HG03139 (cell line): ENCODE data around the gene RPS6KA2.

Source experiments
- ATAC-seq: cut with Tn5 transposase; IDR thresholded peaks from one replicate; pipeline ENCODE4 v1.9.1; 2021; ENCODE audit not compliant: unreplicated experiment

RPS6KA2 gene

GRCh38 chr6:166473886-166474571 lies 153.0 kb downstream of the RPS6KA2 start:
- no peak for ATAC-seq

GRCh38 chr6:166472636-166473035 lies 154.4 kb downstream of the RPS6KA2 start:
- ATAC-seq, result no peak

DNA sequence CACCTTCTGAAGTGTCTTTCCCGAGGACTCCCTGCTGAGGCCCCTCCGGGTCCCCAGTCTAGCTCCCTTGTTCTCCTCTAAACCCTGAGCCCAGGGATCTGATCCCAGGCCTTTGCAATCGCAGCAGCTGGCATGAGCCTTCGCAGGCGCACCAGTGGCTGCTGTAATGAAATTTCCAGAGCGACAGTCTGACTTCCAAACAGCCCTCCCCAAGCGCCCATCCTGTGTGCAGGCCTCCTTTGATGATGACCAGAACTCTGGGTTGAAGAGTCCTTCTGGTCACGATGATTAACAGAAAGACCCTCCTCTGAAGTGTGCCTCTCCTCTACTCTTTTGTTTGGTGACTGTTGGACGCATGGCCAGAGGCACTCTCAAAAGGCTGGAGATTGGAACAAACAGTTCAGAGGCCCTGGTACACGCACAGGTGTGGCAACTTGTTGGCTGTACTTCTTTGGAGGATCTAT lies 155.2 kb downstream of the RPS6KA2 start:
- no peak for ATAC-seq

- no peak for ATAC-seq
Observed at GRCh38 chr6:166470863-166471410, 156.1 kb downstream of the RPS6KA2 start.

GRCh38 chr6:166470029-166470862 lies 156.8 kb downstream of the RPS6KA2 start:
- ATAC-seq, result no peak

DNA sequence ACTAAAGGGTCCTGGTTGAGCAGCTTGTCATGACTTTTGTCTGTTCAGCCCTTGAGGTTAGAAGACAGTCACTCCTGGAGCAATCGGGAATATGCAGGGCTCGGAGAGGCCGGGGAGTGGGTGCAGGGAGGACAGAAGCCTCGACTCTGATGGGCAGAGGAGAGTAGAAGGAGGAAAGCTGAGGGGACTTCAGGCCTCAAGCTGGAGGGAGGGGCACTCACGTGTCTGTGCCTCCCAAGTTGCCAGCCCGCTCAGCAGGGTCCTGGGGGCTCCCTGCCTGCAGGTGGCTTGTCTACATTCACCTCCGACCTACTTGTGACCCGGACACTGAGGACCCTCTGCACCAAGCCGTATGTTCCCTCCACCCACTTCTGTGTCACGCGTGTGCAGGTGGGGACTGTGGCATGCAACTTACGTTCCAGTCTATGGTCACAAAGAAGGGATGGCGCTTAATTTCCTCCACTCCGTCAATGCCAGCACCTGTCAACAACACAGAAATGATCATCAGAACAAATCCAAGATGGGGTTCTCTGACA lies 157.6 kb downstream of the RPS6KA2 start:
- no peak for ATAC-seq

- ATAC-seq, result no peak
Observed at GRCh38 chr6:166467436-166468000, 159.5 kb downstream of the RPS6KA2 start.

DNA sequence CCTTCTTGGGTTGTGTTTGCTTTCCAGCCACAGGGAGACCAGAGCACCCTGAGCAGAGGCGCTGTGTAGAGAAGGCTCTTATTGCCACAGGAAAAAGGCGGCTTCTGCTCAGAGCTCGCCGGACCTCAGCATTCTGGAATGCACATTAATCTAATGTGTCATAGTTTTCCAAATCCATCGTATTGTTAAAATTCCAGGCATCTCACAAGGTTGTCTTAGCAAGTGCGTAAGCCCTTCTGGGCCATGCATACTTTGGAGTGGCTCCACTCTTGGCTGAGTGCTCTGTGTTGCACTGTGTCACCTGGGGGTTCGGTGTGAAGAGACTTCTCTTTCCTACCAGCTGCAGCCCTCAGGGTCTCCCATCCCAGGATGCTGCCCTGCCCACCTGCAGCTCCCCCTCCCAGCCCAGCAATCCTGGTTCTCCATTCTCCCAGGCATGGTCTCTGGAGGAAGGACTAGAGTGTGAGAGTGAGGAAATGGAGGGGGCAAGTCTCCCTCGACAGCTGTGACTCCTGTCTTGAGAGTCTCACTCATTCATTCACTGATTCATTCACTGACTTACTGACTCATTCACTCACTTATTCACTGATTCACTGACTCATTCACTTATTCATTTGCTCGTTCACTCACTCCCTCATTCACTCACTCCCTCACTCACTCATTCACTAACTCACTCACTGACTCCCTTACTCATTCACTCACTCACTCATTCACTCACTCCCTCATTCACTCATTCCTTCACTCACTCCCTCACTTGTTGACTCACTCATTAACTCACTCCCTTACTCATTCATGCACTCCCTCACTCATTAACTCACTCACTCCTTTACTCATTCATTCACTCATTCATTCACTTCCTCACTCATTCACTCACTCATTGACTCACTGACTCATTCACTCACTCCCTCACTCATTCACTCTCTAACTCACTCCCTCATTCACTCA lies 160.6 kb downstream of the RPS6KA2 start:
- no peak for ATAC-seq

- ATAC-seq, result no peak
Observed at GRCh38 chr6:166465671-166466087, 161.4 kb downstream of the RPS6KA2 start.

GRCh38 chr6:166465003-166465399 lies 162.1 kb downstream of the RPS6KA2 start:
- no peak for ATAC-seq

GRCh38 chr6:166464068-166465002 lies 162.7 kb downstream of the RPS6KA2 start:
- no peak for ATAC-seq

DNA sequence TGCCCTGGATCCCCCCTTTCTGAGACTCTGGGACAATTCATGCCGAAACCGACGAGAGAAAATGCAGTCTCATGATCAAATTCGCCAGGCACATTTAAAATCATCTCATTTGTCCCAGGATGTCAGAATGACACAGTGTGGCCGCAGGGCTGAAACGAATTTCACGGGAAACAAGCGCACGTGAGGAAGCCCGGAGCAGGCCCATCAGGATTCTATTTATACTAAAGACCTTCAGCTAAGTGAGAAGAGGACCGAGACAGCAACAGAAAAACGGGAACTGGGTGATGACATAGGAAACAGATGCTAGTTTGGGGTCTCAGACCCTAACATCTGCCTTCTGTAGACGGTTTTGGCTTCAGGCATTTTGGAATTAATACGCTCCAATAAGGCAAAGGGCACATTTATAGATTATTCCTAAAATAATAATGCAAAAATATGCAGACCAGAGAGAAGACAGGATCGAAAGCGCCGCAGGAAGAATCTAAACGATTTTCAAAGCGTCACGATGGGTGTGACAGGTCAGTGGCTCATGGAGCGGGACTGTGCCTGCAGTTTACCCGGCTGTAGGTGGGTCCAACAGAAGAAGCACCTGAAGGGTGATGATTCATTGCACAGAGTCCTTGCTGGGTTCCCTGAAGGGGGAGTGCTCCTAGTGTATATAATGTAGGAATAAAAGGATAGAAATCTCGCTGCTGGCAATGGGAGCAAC lies 163.5 kb downstream of the RPS6KA2 start:
- no peak for ATAC-seq

DNA sequence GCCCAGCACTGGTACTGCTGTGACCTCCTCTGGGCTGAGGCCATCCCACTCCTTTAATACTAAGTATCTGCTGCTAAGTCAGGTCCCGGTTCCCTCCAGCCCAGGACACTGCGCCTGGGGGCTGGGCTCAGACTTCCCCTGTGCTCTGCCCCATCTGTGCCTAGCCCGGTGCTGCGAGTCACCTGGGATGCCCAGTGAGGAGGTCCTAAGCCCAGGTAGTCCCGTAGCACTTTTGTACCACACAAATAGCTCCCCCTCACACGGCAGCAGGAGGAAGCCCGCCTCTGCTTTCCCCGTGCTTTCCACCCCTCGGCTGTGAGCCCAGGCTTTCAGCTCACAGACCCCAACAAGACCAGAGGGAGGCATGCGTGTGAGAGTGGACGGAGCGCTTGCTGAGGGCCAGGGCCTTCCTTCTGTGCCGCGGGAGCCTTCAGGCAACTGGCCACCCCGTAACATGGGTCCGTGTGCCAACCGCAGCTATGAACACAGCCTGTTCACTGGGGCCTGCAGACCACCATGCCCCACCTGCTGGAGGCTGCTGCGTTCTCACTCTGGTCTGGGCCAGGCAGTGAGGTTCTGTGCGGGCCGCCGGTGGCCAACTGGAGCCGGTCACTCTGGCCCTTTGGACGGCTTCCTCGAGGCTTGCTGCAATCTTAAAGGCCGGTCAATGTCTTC lies 164.5 kb downstream of the RPS6KA2 start:
- ATAC-seq, result no peak

DNA sequence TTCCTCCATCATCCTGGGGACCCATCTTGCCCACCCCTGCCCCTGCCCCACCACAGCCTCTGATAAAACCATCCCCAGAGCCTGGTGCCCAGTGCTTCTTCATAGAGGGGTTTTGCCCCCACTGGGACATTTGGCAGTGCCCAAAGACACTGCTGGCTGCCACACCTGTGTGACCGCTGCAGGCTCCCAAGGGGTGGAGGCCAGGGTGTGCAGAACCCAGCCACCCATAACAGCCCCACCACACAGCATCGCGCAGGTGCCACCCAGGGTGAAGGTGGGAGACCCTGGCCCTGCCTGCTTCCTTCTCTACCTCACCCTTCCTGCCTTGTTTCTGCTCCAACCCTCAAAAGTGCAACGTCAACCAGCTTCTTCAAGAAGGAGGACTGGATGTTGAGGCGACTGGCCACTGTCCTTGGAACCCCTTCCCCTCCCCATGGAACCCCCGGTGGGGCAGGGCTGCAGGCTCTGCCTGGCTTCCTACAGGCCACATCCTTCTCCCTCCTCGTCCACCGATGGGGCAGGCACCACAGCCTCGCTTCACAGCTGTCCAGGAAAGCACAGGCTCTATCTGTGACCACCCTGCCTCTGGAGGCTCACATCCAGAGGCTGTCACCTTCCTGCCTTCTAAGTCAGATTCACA lies 165.1 kb downstream of the RPS6KA2 start:
- ATAC-seq, result no peak

- no peak for ATAC-seq
Observed at GRCh38 chr6:166460473-166461437, 166.3 kb downstream of the RPS6KA2 start.

GRCh38 chr6:166459906-166460305 lies 167.1 kb downstream of the RPS6KA2 start:
- ATAC-seq, result no peak
